Trophoblast cell (in vitro differentiated cells and primary cell): Measurements from ENCODE around the gene FAM83B.

Source experiments
- DNase-seq, 2 donors: peaks; one replicate each; pipeline ENCODE4 v3.0.0-alpha.2; 2016
- H2AFZ ChIP-seq: 2 replicates; pipeline ENCODE4 v1.6.1; 2013; ENCODE audit warnings: low read length, moderate library complexity, mild to moderate bottlenecking; ENCODE audit not compliant: insufficient read depth, poor library complexity
- H2AK5ac ChIP-seq: 2 replicates; pipeline ENCODE4 v1.6.1; 2013; ENCODE audit warnings: mild to moderate bottlenecking, low read length
- H2BK120ac ChIP-seq: 2 replicates; pipeline ENCODE4 v1.6.1; 2013; ENCODE audit warnings: low read length, mild to moderate bottlenecking, moderate library complexity; ENCODE audit not compliant: insufficient read depth, poor library complexity
- H2BK12ac ChIP-seq: 2 replicates; pipeline ENCODE4 v1.6.1; 2013; ENCODE audit warnings: mild to moderate bottlenecking, low read length, moderate library complexity
- H2BK5ac ChIP-seq: 2 replicates; pipeline ENCODE4 v1.6.1; 2013; ENCODE audit warnings: low read length, low read depth, moderate library complexity, mild to moderate bottlenecking; ENCODE audit not compliant: poor library complexity
- H3K14ac ChIP-seq: 2 replicates; pipeline ENCODE4 v1.6.1; 2013; ENCODE audit warnings: mild to moderate bottlenecking, low read length
- H3K18ac ChIP-seq: 2 replicates; pipeline ENCODE4 v1.6.1; 2013; ENCODE audit warnings: mild to moderate bottlenecking, low read length
- H3K23ac ChIP-seq: 2 replicates; pipeline ENCODE4 v1.6.1; 2013; ENCODE audit warnings: low read length
- H3K27ac ChIP-seq: 2 replicates; pipeline ENCODE4 v1.5.1; 2013; ENCODE audit warnings: low read depth, mild to moderate bottlenecking, inconsistent platforms, low read length, moderate library complexity
- H3K27me3 ChIP-seq: 2 replicates; pipeline ENCODE4 v1.6.1; 2013; ENCODE audit warnings: inconsistent platforms, mild to moderate bottlenecking, low read length, moderate library complexity; ENCODE audit not compliant: insufficient read depth
- H3K36me3 ChIP-seq, 2 experiments: 1 replicate in 1 of 2; 2 replicates in 1 of 2; pipeline ENCODE4 v1.6.1; 2013; ENCODE audit warnings: low read length in 2 of 2, mild to moderate bottlenecking in 2 of 2, moderate library complexity in 1 of 2; ENCODE audit not compliant: insufficient read depth in 2 of 2, control insufficient read depth in 1 of 2
- H3K4ac ChIP-seq: 2 replicates; pipeline ENCODE4 v1.6.1; 2013; ENCODE audit warnings: low read depth, mild to moderate bottlenecking, low read length, moderate library complexity
- H3K4me1 ChIP-seq, 2 experiments: 1 replicate in 1 of 2; 2 replicates in 1 of 2; pipeline ENCODE4 v1.6.1; 2013; ENCODE audit warnings: low read length in 2 of 2, mild to moderate bottlenecking in 2 of 2, moderate library complexity in 1 of 2; ENCODE audit not compliant: insufficient read depth in 2 of 2, control insufficient read depth in 1 of 2
- H3K4me2 ChIP-seq: 2 replicates; pipeline ENCODE4 v1.6.1; 2013; ENCODE audit warnings: inconsistent platforms, mild to moderate bottlenecking, low read length, moderate library complexity
- H3K4me3 ChIP-seq: 2 replicates; pipeline ENCODE4 v1.5.1; 2013; ENCODE audit warnings: mild to moderate bottlenecking, low read depth, low read length, inconsistent platforms
- H3K79me1 ChIP-seq: one replicate; pipeline ENCODE4 v1.6.1; 2013; ENCODE audit warnings: low read length
- H3K79me2 ChIP-seq: 2 replicates; pipeline ENCODE4 v1.6.1; 2013; ENCODE audit warnings: low read length, mild to moderate bottlenecking; ENCODE audit not compliant: control insufficient read depth, insufficient read depth, poor library complexity
- H3K9ac ChIP-seq: 2 replicates; pipeline ENCODE4 v1.6.1; 2013; ENCODE audit warnings: mild to moderate bottlenecking, low read length
- H3K9me3 ChIP-seq: 2 replicates; pipeline ENCODE4 v1.6.1; 2013; ENCODE audit warnings: low read depth, mild to moderate bottlenecking, control low read depth, inconsistent platforms, low read length; ENCODE audit not compliant: insufficient read depth
- H4K12ac ChIP-seq: 2 replicates; pipeline ENCODE4 v1.6.1; 2013; ENCODE audit warnings: low read depth, mild to moderate bottlenecking, low read length, moderate library complexity
- H4K8ac ChIP-seq: 2 replicates; pipeline ENCODE4 v1.6.1; 2013; ENCODE audit warnings: low read depth, mild to moderate bottlenecking, low read length, moderate library complexity
- H4K91ac ChIP-seq: one replicate; pipeline ENCODE4 v1.6.1; 2013; ENCODE audit warnings: low read depth, mild to moderate bottlenecking, low read length, moderate library complexity
- WGBS: extraction: QIAGEN DNeasy Blood & Tissue Kit; methylation state at CpG from one replicate; pipeline ENCODE4 v1.1.7; 2013; ENCODE audit warnings: missing lambda C conversion rate; ENCODE audit not compliant: insufficient read length, insufficient coverage; ENCODE audit errors: extremely low coverage; 5-methylcytosine and 5-hydroxymethylcytosine counted together

FAM83B gene

GRCh38 chr6:54891536-54891935, 45.0 kb downstream of the FAM83B start:
- no peak overlapping the region for H2AK5ac ChIP-seq
- H2BK120ac ChIP-seq = no peak overlapping the region
- H3K4ac ChIP-seq = no peak overlapping the region
- H3K79me2 ChIP-seq = no peaks in the 10 kb centered on the region
- no peak overlapping the region for H2BK12ac ChIP-seq
- H3K4me3 ChIP-seq = no peak overlapping the region
- no peak overlapping the region for H4K12ac ChIP-seq
- H3K36me3 ChIP-seq = no peaks in the 10 kb centered on the region
- no peak overlapping the region for H3K23ac ChIP-seq
- H3K14ac ChIP-seq = no peak overlapping the region
- no peak overlapping the region for H3K18ac ChIP-seq
- H3K27me3 ChIP-seq = no peaks in the 10 kb centered on the region
- no peak overlapping the region for H3K27ac ChIP-seq
- H2AFZ ChIP-seq = no peak overlapping the region
- no peak overlapping the region for H4K8ac ChIP-seq
- no peaks in the 10 kb centered on the region for H3K9me3 ChIP-seq
- WGBS = no CpG with 5 or more reads among the region's 1 CpG
- no peaks in the 10 kb centered on the region for H3K79me1 ChIP-seq
- H3K4me1 ChIP-seq = no peaks in the 10 kb centered on the region
- no peak for DNase-seq
- no peak overlapping the region for H3K9ac ChIP-seq
- H2BK5ac ChIP-seq = no peak overlapping the region
- no peak overlapping the region for H4K91ac ChIP-seq
- H3K4me2 ChIP-seq = no peak overlapping the region

- Histone ChIP-seq H3K9ac (no peak overlapping the region), H3K14ac (no peak overlapping the region), H2AK5ac (no peak overlapping the region), H4K12ac (no peak overlapping the region), H3K23ac (no peak overlapping the region), H3K36me3 (no peaks in the 10 kb centered on the region), H3K18ac (no peak overlapping the region), H3K27ac (no peak overlapping the region), H2BK120ac (no peak overlapping the region), H2BK12ac (no peak overlapping the region), H4K8ac (no peak overlapping the region), H2BK5ac (no peak overlapping the region), H3K4ac (no peak overlapping the region), H3K4me2 (no peak overlapping the region), H3K4me3 (no peak overlapping the region), H2AFZ (no peak overlapping the region), H3K27me3 (no peaks in the 10 kb centered on the region), H3K79me1 (no peaks in the 10 kb centered on the region), H3K4me1 (no peaks in the 10 kb centered on the region), H4K91ac (no peak overlapping the region), H3K9me3 (no peaks in the 10 kb centered on the region), H3K79me2 (no peaks in the 10 kb centered on the region)
- no peak for DNase-seq
- no CpG with 5 or more reads among the region's 1 CpG for WGBS
Measured at GRCh38 chr6:54892831-54893230, 46.3 kb downstream of the FAM83B start.

DNA sequence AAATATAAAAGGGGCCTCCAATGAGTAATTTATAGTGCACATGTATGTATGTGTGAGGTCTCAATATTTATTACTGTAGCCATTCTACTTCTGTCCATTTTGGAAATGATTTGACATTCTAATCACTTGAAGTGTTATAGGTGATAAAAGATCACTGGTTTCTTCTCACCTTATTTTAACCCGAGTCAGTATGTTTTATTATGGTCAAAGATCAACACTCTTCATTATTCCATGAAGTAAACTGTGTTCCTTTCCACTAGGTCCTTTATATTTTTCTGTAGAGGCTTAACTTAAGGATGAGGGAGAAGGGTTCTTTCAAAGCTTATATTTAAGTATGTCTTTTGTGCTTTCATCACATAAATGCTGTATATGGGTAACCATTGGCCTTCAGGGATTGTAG, 47.2 kb downstream of the FAM83B start:
- no peak overlapping the region for H3K23ac ChIP-seq
- H3K36me3 ChIP-seq = no peaks in the 10 kb centered on the region
- no peak overlapping the region for H3K18ac ChIP-seq
- no peak overlapping the region for H2AK5ac ChIP-seq
- no peaks in the 10 kb centered on the region for H3K79me2 ChIP-seq
- no peak for DNase-seq
- no peak overlapping the region for H3K27ac ChIP-seq
- no peak overlapping the region for H4K12ac ChIP-seq
- H2BK12ac ChIP-seq = no peak overlapping the region
- H2AFZ ChIP-seq = no peak overlapping the region
- no CpG with 5 or more reads among the region's 1 CpG for WGBS
- H2BK5ac ChIP-seq = no peak overlapping the region
- no peak overlapping the region for H3K4ac ChIP-seq
- no peak overlapping the region for H3K14ac ChIP-seq
- H4K91ac ChIP-seq = no peak overlapping the region
- no peaks in the 10 kb centered on the region for H3K4me1 ChIP-seq
- no peak overlapping the region for H3K4me3 ChIP-seq
- H2BK120ac ChIP-seq = no peak overlapping the region
- H3K27me3 ChIP-seq = no peaks in the 10 kb centered on the region
- H3K79me1 ChIP-seq = no peaks in the 10 kb centered on the region
- H3K9me3 ChIP-seq = no peaks in the 10 kb centered on the region
- no peak overlapping the region for H3K9ac ChIP-seq
- no peak overlapping the region for H3K4me2 ChIP-seq
- H4K8ac ChIP-seq = no peak overlapping the region

DNA sequence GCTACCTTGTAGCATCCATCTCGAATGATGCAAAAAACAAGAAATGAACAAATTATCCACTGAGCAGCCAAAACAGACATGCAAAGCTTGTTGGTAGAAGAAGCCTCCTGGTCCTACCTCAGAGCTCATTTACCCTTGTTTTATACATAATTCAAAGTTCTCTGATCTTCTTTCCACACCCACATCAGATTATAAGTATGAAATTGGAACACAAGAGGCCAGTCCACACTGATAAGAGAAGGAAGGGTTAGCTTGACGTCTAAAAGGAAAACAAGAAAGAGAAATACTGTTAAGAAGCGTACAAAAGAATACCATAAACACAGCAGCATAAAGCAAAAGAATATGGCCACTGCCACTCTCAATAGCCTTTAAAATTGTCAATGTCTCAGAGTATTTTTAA, 49.7 kb downstream of the FAM83B start:
- no CpG with 5 or more reads among the region's 3 CpGs for WGBS
- no peaks in the 10 kb centered on the region for H3K27me3 ChIP-seq
- H2BK120ac ChIP-seq = no peak overlapping the region
- no peak overlapping the region for H2BK12ac ChIP-seq
- no peak overlapping the region for H4K8ac ChIP-seq
- no peak overlapping the region for H4K12ac ChIP-seq
- no peak overlapping the region for H3K4me3 ChIP-seq
- H3K27ac ChIP-seq = no peak overlapping the region
- no peaks in the 10 kb centered on the region for H3K4me1 ChIP-seq
- H2AK5ac ChIP-seq = no peak overlapping the region
- no peak overlapping the region for H3K14ac ChIP-seq
- no peak overlapping the region for H2BK5ac ChIP-seq
- no peaks in the 10 kb centered on the region for H3K36me3 ChIP-seq
- no peaks in the 10 kb centered on the region for H3K9me3 ChIP-seq
- no peak overlapping the region for H3K9ac ChIP-seq
- H3K18ac ChIP-seq = no peak overlapping the region
- H3K4ac ChIP-seq = no peak overlapping the region
- DNase-seq = no peak
- no peaks in the 10 kb centered on the region for H3K79me2 ChIP-seq
- H3K23ac ChIP-seq = no peak overlapping the region
- H3K79me1 ChIP-seq = no peaks in the 10 kb centered on the region
- H2AFZ ChIP-seq = no peak overlapping the region
- no peak overlapping the region for H3K4me2 ChIP-seq
- H4K91ac ChIP-seq = no peak overlapping the region
